ENCODE data around the gene FIP1L1. TPM values are rescaled to one million over a fixed set of nuclear protein-coding genes. Genes with fewer than 3 reads are reported as not detected.

Gene FIP1L1
- total RNA-seq, 4 donors from 2014 or later, result 42.8 to 59.1 (median 49.6) TPM

DNA sequence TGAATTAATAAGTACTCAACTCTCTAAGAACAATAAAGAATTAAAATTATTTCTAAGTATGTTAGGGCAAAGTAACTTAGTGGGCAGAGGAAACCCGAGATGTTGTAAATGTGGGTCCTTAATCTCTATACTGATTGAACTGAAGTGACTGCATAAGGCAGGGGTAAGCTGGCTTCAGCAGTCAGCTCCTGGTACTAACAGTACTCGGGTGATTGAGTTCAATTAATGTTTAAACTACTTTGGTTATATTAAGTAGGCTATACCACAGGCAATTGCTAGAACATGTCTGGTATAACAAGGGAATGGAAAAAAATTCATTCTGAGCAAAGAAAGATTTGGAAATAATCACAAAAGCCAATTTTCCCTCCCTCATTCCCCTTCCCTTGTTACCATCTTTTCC lies 123.1 kb downstream of the FIP1L1 start:
- no peak for DNase-seq (ENCODE audit: low spot score in 2 of 2)
- intact Hi-C loops (cut with DNase I; ENCODE audit: low total_unique reads), result no loop called here
- 93 to 98% methylated on average over 2 of the region's 2 CpGs for WGBS, 2 donors
- no peak overlapping the region for H3K4me3 ChIP-seq (ENCODE audit: low read depth, poor library complexity, severe bottlenecking)
- TF ChIP-seq POLR2A (IDR thresholded peaks at IDR 0.05), result no peak
- TF ChIP-seq CTCF (IDR thresholded peaks at IDR 0.05), result no peak

- TF ChIP-seq POLR2A (IDR thresholded peaks at IDR 0.05) (no peak), CTCF (IDR thresholded peaks at IDR 0.05) (no peak)
- no peak overlapping the region for H3K4me3 ChIP-seq (ENCODE audit: low read depth, poor library complexity, severe bottlenecking)
- intact Hi-C loops (cut with DNase I; ENCODE audit: low total_unique reads), result no loop called here
- WGBS, 2 donors, result 91% methylated on average over 4 of the region's 4 CpGs
- no peak for DNase-seq (ENCODE audit: low spot score in 2 of 2)
These were observed 124.1 kb downstream of the FIP1L1 start for GRCh38 chr4:53501561-53501960.

DNA sequence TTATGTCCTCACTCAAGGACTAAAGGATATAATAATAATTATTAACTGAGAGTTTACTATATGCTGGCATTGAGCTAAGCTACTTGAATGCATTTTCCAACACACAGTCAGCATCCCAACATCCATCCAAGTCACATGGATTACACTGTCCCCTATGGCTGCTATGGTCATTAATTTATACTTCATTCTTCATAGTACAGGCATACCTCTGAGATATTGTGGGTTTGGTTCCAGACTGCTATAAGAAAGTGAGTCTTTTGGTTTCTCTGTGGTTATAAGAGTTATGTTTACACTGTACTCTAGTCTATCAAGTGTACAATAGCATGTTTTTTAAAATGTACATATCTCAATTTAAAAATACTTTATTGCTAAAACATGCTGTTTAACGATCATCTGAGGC lies 124.7 kb downstream of the FIP1L1 start:
- TF ChIP-seq POLR2A (IDR thresholded peaks at IDR 0.05) (no peak), CTCF (IDR thresholded peaks at IDR 0.05) (no peak)
- H3K4me3 ChIP-seq (ENCODE audit: low read depth, poor library complexity, severe bottlenecking), result no peak overlapping the region
- intact Hi-C loops (cut with DNase I; ENCODE audit: low total_unique reads), result no loop called here
- DNase-seq (ENCODE audit: low spot score in 2 of 2), result no peak
- WGBS, 2 donors, result 61 to 83% methylated on average over 1 of the region's 1 CpG

DNA sequence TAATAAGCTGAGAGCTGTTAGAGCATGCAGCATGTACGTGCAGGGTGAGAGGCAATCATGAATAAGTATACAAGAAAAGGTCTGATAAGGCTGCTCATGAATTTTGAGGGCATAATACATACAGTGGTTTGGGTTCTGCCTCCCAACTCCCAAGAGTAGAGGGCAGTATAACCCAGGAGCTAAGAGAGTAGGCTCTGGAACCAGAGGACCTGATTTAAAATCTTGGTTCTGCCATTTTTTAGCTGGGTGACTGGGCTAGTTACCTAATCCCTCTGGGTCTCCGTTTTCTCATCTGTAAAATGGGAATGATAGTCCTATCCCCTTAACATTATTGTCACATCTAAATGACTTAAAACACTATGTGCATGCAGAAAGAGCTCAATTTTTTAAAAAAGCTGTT lies 128.5 kb downstream of the FIP1L1 start:
- H3K4me3 ChIP-seq (ENCODE audit: low read depth, poor library complexity, severe bottlenecking), result no peak overlapping the region
- no peak for DNase-seq (ENCODE audit: low spot score in 2 of 2)
- TF ChIP-seq POLR2A (IDR thresholded peaks at IDR 0.05) (no peak), CTCF (IDR thresholded peaks at IDR 0.05) (no peak)
- intact Hi-C loops (cut with DNase I; ENCODE audit: low total_unique reads), result no loop called here
- 91 to 96% methylated on average over 2 of the region's 2 CpGs for WGBS, 2 donors

DNA sequence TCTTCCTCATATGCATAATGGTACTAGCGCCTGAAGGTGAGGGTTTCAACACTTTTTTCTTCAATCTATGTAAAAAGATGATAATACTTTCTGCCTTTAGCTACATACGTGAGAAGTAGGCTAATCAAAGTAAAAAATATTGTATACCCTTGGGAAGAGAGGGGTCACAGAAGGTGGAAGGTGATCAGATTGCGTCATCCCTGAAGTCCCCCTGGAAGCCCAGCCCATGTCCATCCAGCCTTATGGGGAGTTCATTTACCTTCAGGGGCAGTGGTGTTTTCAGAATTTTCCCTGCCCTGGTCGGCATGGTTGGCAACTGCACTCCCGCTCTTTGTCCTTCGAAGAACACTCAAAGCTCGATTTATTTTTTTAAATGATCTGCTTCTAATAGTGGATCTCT lies 129.6 kb downstream of the FIP1L1 start:
- WGBS, 2 donors, result 90 to 95% methylated on average over 7 of the region's 7 CpGs
- no peak for DNase-seq (ENCODE audit: low spot score in 2 of 2)

More for the DNA sequence above, 129.6 kb downstream of the FIP1L1 start:
- TF ChIP-seq POLR2A (IDR thresholded peaks at IDR 0.05), result no peak
- no peak for TF ChIP-seq CTCF (IDR thresholded peaks at IDR 0.05)
- H3K4me3 ChIP-seq (ENCODE audit: low read depth, poor library complexity, severe bottlenecking), result no peak overlapping the region
- intact Hi-C loops (cut with DNase I; ENCODE audit: low total_unique reads), result no loop called here
